Neural progenitor cell (in vitro differentiated cells): ENCODE data around the gene ATP8A1. TPM values are rescaled to one million over a fixed set of nuclear protein-coding genes. Genes with fewer than 3 reads are reported as not detected.
"Not testable (repeated sequence)": the region's sequence is repeated elsewhere in the genome, so short reads cannot be mapped to it uniquely, and the experiment has no call there.

Experiments used
- DNase-seq: peaks from one replicate; pipeline ENCODE4 v3.0.0-alpha.2; 2016; ENCODE audit warnings: low spot score
- H2AFZ ChIP-seq: fragments of 200-600 bp; sonication (generic); replicated peaks from 2 replicates; pipeline ENCODE4 v1.6.1; 2016; ENCODE audit warnings: antibody characterized with exemption
- H3F3A ChIP-seq: fragments of 200-600 bp; sonication (generic); 2 replicates; pipeline ENCODE4 v1.6.1; 2016; ENCODE audit warnings: antibody characterized with exemption, low read depth
- H3K27ac ChIP-seq: fragments of 200-600 bp; sonication (generic); 2 replicates; pipeline ENCODE4 v1.5.1; 2016; ENCODE audit warnings: mild to moderate bottlenecking
- H3K27me3 ChIP-seq: fragments of 200-600 bp; sonication (generic); 2 replicates; pipeline ENCODE4 v1.6.1; 2016; ENCODE audit warnings: mild to moderate bottlenecking, moderate library complexity
- H3K36me3 ChIP-seq: fragments of 200-600 bp; sonication (generic); 2 replicates; pipeline ENCODE4 v1.5.1; 2016
- H3K4me1 ChIP-seq: fragments of 200-600 bp; sonication (generic); 2 replicates; pipeline ENCODE4 v1.6.1; 2016; ENCODE audit warnings: mixed run types
- H3K4me2 ChIP-seq: fragments of 200-600 bp; sonication (generic); 2 replicates; pipeline ENCODE4 v1.6.1; 2016
- H3K4me3 ChIP-seq: fragments of 200-600 bp; sonication (generic); 2 replicates; pipeline ENCODE4 v1.5.1; 2016
- H3K79me2 ChIP-seq: fragments of 200-600 bp; sonication (generic); 2 replicates; pipeline ENCODE4 v1.6.1; 2016; ENCODE audit warnings: low read depth
- H3K9ac ChIP-seq: fragments of 200-600 bp; sonication (generic); 2 replicates; pipeline ENCODE4 v1.6.1; 2016
- H3K9me3 ChIP-seq: fragments of 200-600 bp; sonication (generic); 2 replicates; pipeline ENCODE4 v1.5.1; 2016; ENCODE audit warnings: low read depth
- H4K20me1 ChIP-seq: fragments of 200-600 bp; sonication (generic); 2 replicates; pipeline ENCODE4 v1.6.1; 2016; ENCODE audit warnings: low read depth
- H3K27ac Mint-ChIP-seq: 3 replicates; pipeline ENCODE4 v1.8.0; 2021; ENCODE audit warnings: mixed read lengths
- H3K27me3 Mint-ChIP-seq: 2 replicates; pipeline ENCODE4 v1.8.0; 2022; ENCODE audit warnings: low read depth, mild to moderate bottlenecking, inconsistent platforms, moderate library complexity, mixed read lengths; ENCODE audit not compliant: insufficient read depth
- H3K36me3 Mint-ChIP-seq: 3 replicates; pipeline ENCODE4 v1.8.0; 2021; ENCODE audit warnings: mixed read lengths
- H3K4me1 Mint-ChIP-seq: 3 replicates; pipeline ENCODE4 v1.8.0; 2021; ENCODE audit warnings: mixed read lengths
- H3K4me3 Mint-ChIP-seq: 3 replicates; pipeline ENCODE4 v1.8.0; 2021; ENCODE audit warnings: mild to moderate bottlenecking, moderate library complexity, mixed read lengths
- H3K9me3 Mint-ChIP-seq: 3 replicates; pipeline ENCODE4 v1.8.0; 2020; ENCODE audit warnings: mixed read lengths
- EZH2 ChIP-seq: fragments of 200-600 bp; sonication (generic); IDR thresholded peaks from 2 replicates; pipeline ENCODE4 v1.6.1; 2017; ENCODE audit warnings: antibody characterized with exemption, mild to moderate bottlenecking, moderate library complexity
- EZH2phosphoT487 ChIP-seq: fragments of 200-600 bp; sonication (generic); IDR thresholded peaks from 2 replicates; pipeline ENCODE4 v1.6.1; 2017; ENCODE audit warnings: antibody characterized with exemption
- total RNA-seq: library from RNA; depleted of rRNA; stranded (reverse); fragments of >200 nt; gene quantifications from 2 replicates; pipeline ENCODE4 v1.2.3, GENCODE V29; 2015; ENCODE audit warnings: low replicate concordance
- TF ChIP-seq, protein P1 (sequence below): fragments of 200-600 bp; sonication (generic); IDR thresholded peaks from 2 replicates; pipeline ENCODE4 v1.5.1; 2017; ENCODE audit warnings: antibody characterized with exemption, mild to moderate bottlenecking

The ATP8A1 gene
- total RNA-seq, 1 donor from 2014 or later = 46.1 TPM

DNA sequence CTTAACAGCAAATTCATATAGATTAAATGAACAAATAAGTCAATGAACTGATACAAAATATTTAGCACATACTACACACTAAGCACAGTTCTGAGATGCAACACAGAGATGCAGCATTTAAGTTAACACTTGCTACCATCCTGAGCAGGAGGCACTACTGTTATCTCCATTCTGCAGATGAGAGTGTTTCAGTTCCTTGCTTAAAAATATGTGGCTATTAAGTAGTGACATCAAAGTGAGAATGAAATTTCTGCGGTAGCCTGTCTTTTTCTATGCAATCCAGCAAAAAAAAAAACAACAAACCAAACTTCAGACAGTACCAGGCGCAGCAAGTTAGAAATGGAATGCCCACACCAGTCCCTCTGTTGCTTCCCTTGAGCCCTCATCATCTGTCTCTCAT, 168.8 kb downstream of the ATP8A1 start:
- no peak overlapping the region for H3K9ac ChIP-seq
- peaks cover 48% of the 10 kb centered on the region for H3K4me1 ChIP-seq
- H3K4me3 Mint-ChIP-seq = no peak overlapping the region
- no peaks in the 10 kb centered on the region for H3K36me3 ChIP-seq
- H3F3A ChIP-seq = peaks cover 19% of the 10 kb centered on the region
- no peaks in the 10 kb centered on the region for H3K9me3 ChIP-seq
- no peaks in the 10 kb centered on the region for H3K79me2 ChIP-seq
- DNase-seq = no peak
- H3K4me1 Mint-ChIP-seq = peaks cover 27% of the 10 kb centered on the region
- TF ChIP-seq EZH2phosphoT487 (no peak), EZH2 (no peak)
- TF ChIP-seq, protein P1, sequence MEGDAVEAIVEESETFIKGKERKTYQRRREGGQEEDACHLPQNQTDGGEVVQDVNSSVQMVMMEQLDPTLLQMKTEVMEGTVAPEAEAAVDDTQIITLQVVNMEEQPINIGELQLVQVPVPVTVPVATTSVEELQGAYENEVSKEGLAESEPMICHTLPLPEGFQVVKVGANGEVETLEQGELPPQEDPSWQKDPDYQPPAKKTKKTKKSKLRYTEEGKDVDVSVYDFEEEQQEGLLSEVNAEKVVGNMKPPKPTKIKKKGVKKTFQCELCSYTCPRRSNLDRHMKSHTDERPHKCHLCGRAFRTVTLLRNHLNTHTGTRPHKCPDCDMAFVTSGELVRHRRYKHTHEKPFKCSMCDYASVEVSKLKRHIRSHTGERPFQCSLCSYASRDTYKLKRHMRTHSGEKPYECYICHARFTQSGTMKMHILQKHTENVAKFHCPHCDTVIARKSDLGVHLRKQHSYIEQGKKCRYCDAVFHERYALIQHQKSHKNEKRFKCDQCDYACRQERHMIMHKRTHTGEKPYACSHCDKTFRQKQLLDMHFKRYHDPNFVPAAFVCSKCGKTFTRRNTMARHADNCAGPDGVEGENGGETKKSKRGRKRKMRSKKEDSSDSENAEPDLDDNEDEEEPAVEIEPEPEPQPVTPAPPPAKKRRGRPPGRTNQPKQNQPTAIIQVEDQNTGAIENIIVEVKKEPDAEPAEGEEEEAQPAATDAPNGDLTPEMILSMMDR = no peak
- H3K27ac ChIP-seq = no peak overlapping the region
- no peak overlapping the region for H3K4me2 ChIP-seq
- no peaks in the 10 kb centered on the region for H3K9me3 Mint-ChIP-seq
- no peaks in the 10 kb centered on the region for H3K36me3 Mint-ChIP-seq
- no peaks in the 10 kb centered on the region for H4K20me1 ChIP-seq
- no peak overlapping the region for H2AFZ ChIP-seq
- no peak overlapping the region for H3K4me3 ChIP-seq
- no peaks in the 10 kb centered on the region for H3K27me3 ChIP-seq
- H3K27ac Mint-ChIP-seq = no peak overlapping the region
- H3K27me3 Mint-ChIP-seq = peaks cover 14% of the 10 kb centered on the region

- H3K4me1 Mint-ChIP-seq = peaks cover 35% of the 10 kb centered on the region
- Histone ChIP-seq H3K27me3 (no peaks in the 10 kb centered on the region), H3K36me3 (no peaks in the 10 kb centered on the region), H3K4me2 (peak overlapping the region; percentile 37), H2AFZ (no peak overlapping the region), H3F3A (peaks cover 19% of the 10 kb centered on the region), H4K20me1 (no peaks in the 10 kb centered on the region), H3K9me3 (no peaks in the 10 kb centered on the region), H3K4me3 (no peak overlapping the region), H3K9ac (no peak overlapping the region), H3K4me1 (peaks cover 56% of the 10 kb centered on the region), H3K79me2 (no peaks in the 10 kb centered on the region), H3K27ac (no peak overlapping the region)
- DNase-seq = peak; percentile 30
- H3K36me3 Mint-ChIP-seq = no peaks in the 10 kb centered on the region
- no peak for TF ChIP-seq EZH2phosphoT487
- TF ChIP-seq, protein P1 = no peak
- TF ChIP-seq EZH2 = no peak
- H3K27ac Mint-ChIP-seq = no peak overlapping the region
- no peak overlapping the region for H3K4me3 Mint-ChIP-seq
- peaks cover 16% of the 10 kb centered on the region for H3K27me3 Mint-ChIP-seq
- H3K9me3 Mint-ChIP-seq = no peaks in the 10 kb centered on the region
These were observed 169.7 kb downstream of the ATP8A1 start for GRCh38 chr4:42487230-42487629.

- Histone ChIP-seq H3K4me1 (peaks cover 58% of the 10 kb centered on the region), H3F3A (peaks cover 19% of the 10 kb centered on the region)
- not testable (repeated sequence) for H3K79me2 ChIP-seq, H3K27me3 Mint-ChIP-seq, H3K9me3 ChIP-seq, H3K4me3 ChIP-seq, H3K4me3 Mint-ChIP-seq, H3K36me3 ChIP-seq, H3K27me3 ChIP-seq, H3K27ac ChIP-seq, H3K27ac Mint-ChIP-seq, H3K36me3 Mint-ChIP-seq, H3K4me2 ChIP-seq, H3K9me3 Mint-ChIP-seq, DNase-seq, H2AFZ ChIP-seq, H3K9ac ChIP-seq, H4K20me1 ChIP-seq
- H3K4me1 Mint-ChIP-seq = peaks cover 35% of the 10 kb centered on the region
These were observed 170.7 kb downstream of the ATP8A1 start for GRCh38 chr4:42486156-42486555.

DNA sequence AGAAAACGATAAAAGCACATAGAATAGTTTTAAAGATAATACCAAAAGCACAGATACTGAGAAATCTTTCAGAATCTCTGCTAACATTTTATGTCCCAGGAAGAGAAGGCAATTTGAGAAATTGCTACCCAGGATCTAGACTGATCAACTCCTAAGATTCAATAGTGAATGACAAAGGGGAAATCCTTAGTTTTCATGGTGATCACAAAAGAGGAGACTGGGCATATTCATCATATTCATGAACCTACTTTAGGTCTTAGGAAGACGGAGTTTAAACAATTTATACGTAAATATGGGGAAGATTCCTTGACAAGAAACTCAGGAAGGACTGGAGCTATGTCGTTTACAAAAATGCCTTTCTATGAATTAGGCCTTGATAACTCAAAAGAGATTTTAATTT, 172.3 kb downstream of the ATP8A1 start:
- H3K79me2 ChIP-seq = no peaks in the 10 kb centered on the region
- Mint-ChIP-seq H3K4me3 (no peak overlapping the region), H3K36me3 (no peaks in the 10 kb centered on the region), H3K27ac (no peak overlapping the region), H3K27me3 (peaks cover 6% of the 10 kb centered on the region), H3K4me1 (peaks cover 33% of the 10 kb centered on the region), H3K9me3 (no peaks in the 10 kb centered on the region)
- no peak overlapping the region for H3K9ac ChIP-seq
- DNase-seq = no peak
- no peak overlapping the region for H3K4me2 ChIP-seq
- H3K27ac ChIP-seq = no peak overlapping the region
- H3F3A ChIP-seq = peaks cover 19% of the 10 kb centered on the region
- no peak overlapping the region for H3K4me3 ChIP-seq
- no peaks in the 10 kb centered on the region for H3K9me3 ChIP-seq
- H2AFZ ChIP-seq = no peak overlapping the region
- no peaks in the 10 kb centered on the region for H3K36me3 ChIP-seq
- TF ChIP-seq, protein P1 = no peak
- TF ChIP-seq EZH2 = no peak
- no peak for TF ChIP-seq EZH2phosphoT487
- H3K4me1 ChIP-seq = peaks cover 58% of the 10 kb centered on the region
- H3K27me3 ChIP-seq = no peaks in the 10 kb centered on the region
- H4K20me1 ChIP-seq = no peaks in the 10 kb centered on the region
